WTC11 (cell line): ENCODE data around the gene SLC18A2.

Experiments
- MAX ChIP-seq: sonication (generic); formaldehyde crosslinking; IDR thresholded peaks from 2 replicates; pipeline ENCODE4 v1.8.0; 2022; ENCODE audit warnings: mild to moderate bottlenecking, missing genetic modification reagents
- PRRX2 ChIP-seq: fragments of 250-450 bp; sonication (Bioruptor Pico); IDR thresholded peaks from 2 replicates; pipeline ENCODE4 v1.8.0; 2021; ENCODE audit warnings: mild to moderate bottlenecking
- ZNF281 ChIP-seq: sonication (generic); formaldehyde crosslinking; IDR thresholded peaks from 2 replicates; pipeline ENCODE4 v1.8.0; 2023; ENCODE audit warnings: mild to moderate bottlenecking, missing genetic modification reagents

GRCh38 chr10:117204316-117204715 is 36.6 kb upstream of the SLC18A2 start:
- TF ChIP-seq MAX (no peak), ZNF281 (CRISPR knock-in tag) (no peak), PRRX2 (CRISPR knock-in tag) (no peak)
